Hindlimb muscle (tissue), 1 donor: Measurements from ENCODE around the gene PLK5. TPM values are rescaled to one million over a fixed set of nuclear protein-coding genes. Genes with fewer than 3 reads are reported as not detected.
"Not testable (repeated sequence)": the region's sequence is repeated elsewhere in the genome, so short reads cannot be mapped to it uniquely, and the experiment has no call there.

ENCODE experiments used
- DNase-seq: peaks from one replicate; pipeline ENCODE4 v3.0.0-alpha.2; 2013
- polyA plus RNA-seq: library from polyadenylated mRNA; unstranded; fragments of 120-200 nt; gene quantifications from one replicate; pipeline ENCODE4 v1.2.1, GENCODE V29; 2013; ENCODE audit not compliant: insufficient read length

PLK5 gene
- polyA plus RNA-seq, 1 donor = 0.30 TPM

- no peak for DNase-seq
Measured at GRCh38 chr19:1491849-1492170, 32.1 kb upstream of the PLK5 start.

DNA sequence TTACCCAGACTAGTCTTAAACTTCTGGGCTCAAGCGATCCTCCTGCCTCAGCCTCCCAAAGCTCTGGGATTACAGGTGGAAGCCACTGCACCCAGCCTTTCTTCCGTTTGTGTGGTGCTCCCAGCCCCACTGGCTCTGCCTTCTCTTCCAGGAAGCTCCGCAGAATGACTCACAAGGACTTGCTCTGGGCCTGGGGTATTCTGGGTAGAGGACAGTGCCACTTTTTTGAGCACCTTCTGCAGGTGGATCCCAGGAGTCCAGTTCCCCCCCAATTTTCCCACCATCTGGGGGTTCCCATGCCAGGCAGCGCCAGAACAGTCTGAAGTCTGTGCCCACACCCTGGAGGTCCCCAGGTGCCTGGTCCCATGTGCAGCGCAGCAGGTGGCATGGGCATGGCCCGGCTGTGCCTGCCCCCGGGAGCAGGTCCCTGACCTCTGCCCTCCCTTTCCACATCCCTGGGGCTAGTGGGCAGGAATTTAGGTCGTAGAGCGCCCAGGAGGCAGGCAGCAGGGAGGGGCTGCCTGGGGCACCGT, 31.3 kb upstream of the PLK5 start:
- no peak for DNase-seq

DNA sequence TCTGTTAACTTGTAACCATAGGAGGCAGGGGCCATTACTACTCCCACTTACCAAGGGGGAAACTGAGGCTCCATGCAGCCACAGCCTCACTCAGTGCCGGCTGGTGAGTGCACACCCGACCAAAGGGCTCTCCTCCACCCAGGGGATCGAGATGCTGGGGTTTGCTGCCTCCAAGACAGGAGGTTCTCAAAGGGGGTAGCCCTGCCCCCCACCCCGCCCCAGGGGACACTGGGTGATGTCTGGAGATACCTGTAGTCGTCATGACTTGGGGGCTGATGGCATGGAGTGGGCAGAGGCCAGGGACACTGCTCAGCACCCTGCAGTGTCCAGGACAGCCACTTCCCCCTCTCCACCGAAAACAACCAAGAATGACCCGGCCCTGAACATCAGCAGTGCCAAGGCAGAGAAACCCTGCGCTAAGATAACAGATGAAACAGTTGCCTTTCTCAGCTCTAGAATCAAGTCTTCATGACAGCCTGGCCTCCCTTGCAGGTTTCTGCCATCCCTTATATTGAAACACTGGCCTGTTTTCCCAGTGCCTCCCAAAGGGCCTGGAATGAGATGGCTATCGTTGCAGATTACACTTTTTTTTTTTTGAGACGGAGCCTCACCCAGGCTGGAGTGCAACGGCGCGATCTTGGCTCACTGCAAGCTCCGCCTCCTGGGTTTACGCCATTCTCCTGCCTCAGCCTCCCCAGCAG, 29.6 kb upstream of the PLK5 start:
- no peak for DNase-seq

DNA sequence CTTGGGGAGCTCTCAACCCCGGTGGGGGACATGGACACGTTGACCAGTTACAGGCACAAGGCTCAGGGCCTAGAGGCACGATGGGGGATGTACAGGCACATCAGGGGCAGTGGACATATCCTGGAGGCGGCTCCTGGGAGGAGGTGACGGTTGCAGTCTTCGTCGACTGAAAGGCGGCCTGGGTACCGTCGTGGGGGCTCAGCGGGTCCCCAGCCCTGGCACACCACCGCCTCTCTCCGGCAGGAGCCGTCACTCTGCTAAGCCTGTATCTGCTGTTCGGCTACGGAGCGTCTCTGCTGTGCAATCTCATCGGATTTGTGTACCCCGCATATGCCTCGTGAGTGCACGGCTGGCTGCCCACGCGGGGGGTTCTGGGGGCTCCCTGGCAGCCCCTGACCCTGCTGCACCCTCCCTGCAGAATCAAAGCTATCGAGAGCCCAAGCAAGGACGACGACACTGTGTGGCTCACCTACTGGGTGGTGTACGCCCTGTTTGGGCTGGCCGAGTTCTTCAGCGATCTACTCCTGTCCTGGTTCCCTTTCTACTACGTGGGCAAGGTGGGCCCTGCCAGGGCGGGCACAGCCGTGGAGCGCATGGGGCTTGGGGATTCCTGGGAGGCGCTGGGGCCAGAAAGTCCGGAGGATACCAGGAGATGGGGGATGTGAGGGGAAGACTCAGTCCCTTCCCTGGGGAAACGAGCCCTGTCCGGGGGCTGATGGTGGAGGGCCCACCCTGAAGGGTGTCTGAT, 28.7 kb upstream of the PLK5 start:
- DNase-seq = no peak

GRCh38 chr19:1495799-1496713, 27.8 kb upstream of the PLK5 start:
- no peak for DNase-seq

GRCh38 chr19:1496714-1497577, 26.9 kb upstream of the PLK5 start:
- DNase-seq = no peak

GRCh38 chr19:1497578-1498235, 26.2 kb upstream of the PLK5 start:
- no peak for DNase-seq

- DNase-seq = not testable (repeated sequence)
Measured at GRCh38 chr19:1499231-1499630, 24.6 kb upstream of the PLK5 start.

DNA sequence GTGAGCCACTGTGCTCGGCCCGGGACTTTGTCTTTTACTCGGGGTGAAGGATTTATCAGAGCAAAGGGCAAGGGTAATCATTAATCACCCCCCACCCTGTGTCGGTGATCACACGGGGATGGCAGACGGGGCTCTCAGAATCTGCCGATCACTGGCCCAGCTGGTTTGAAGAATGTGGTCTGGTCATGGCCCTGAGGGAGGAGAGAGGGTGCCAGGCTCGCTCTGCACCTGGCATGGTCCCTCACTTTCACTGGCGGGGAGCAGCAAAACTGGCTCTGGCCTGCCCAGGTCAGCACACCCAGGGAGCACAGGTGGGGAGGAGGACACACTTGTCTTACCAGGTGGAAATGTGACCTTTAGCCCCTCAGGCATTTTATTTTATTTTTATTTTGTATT, 22.7 kb upstream of the PLK5 start:
- no peak for DNase-seq

GRCh38 chr19:1502433-1503088, 21.3 kb upstream of the PLK5 start:
- DNase-seq = no peak

GRCh38 chr19:1503089-1503924, 20.6 kb upstream of the PLK5 start:
- no peak for DNase-seq

DNA sequence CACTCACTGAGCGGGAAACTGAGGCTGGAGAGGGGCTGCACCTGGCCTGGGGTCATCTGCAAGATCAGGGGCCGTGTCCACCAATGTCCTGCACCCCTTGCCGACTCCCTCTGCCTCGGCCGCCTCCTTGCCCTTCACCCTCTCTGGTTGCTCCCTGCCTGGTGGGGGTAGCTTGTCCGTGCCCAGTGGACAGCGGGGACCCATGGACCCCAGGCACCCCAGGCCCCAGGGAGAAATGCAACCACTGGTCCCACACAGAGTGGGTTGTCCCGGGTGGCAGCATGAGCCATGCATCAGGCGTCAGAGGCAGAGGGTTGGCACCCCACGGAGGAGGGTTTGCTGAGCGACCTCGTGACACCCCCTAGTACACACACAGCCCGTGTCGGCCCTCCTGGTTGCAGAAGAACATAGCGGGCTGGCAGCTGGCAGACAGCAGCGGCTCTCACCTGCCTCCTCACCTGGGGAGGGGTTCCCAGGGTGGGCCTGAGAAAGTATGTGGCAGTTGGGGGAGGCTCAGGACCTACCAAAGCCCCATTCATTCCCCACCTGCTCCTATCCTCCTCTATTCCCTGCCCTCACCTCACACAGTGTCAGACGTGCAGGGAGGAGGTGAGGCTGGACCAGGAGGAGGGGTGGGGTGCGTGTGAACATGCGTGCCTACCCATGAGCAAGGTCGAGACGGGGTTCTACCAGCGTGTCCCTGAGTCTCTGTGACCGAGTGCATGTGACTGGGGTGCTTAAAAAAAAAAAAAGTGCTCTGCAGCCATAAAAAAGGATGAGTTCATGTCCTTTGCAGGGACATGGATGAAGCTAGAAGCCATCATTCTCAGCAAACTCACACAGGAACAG, 19.7 kb upstream of the PLK5 start:
- DNase-seq = no peak

- DNase-seq = no peak
Measured at GRCh38 chr19:1505012-1505411, 18.9 kb upstream of the PLK5 start.

- DNase-seq = no peak
Measured at GRCh38 chr19:1505991-1506881, 17.6 kb upstream of the PLK5 start.

- no peak for DNase-seq
Measured at GRCh38 chr19:1507192-1507660, 16.7 kb upstream of the PLK5 start.

GRCh38 chr19:1507763-1508506, 15.9 kb upstream of the PLK5 start:
- peak; percentile 94 for DNase-seq

GRCh38 chr19:1508507-1508856, 15.4 kb upstream of the PLK5 start:
- DNase-seq = no peak
